BJ (cell line): ENCODE measurements around the gene DERA. TPM values are rescaled to one million over a fixed set of nuclear protein-coding genes. Genes with fewer than 3 reads are reported as not detected.
"Not testable (repeated sequence)": the region's sequence is repeated elsewhere in the genome, so short reads cannot be mapped to it uniquely, and the experiment has no call there.

Experiments
- CTCF ChIA-PET: fragments of 350-600 bp; formaldehyde crosslinking; extraction: SDS; loops from one replicate; lab custom pipeline; 2021; ENCODE audit warnings: antibody characterized with exemption, inconsistent platforms; lab: Yijun Ruan, JAX
- POLR2A ChIA-PET: fragments of 300-600 bp; sonication (Branson Sonifier 250); formaldehyde crosslinking; extraction: SDS; loops from one replicate; lab custom pipeline; 2021; ENCODE audit warnings: antibody characterized with exemption; lab: Charles Lee
- DNase-seq: peaks from one replicate; pipeline ENCODE4 v3.0.0-alpha.2; 2011; ENCODE audit warnings: low read depth
- H3K27me3 ChIP-seq: 2 replicates; pipeline ENCODE4 v1.6.0; 2011; ENCODE audit warnings: low read length; ENCODE audit not compliant: control insufficient read depth, insufficient read depth
- H3K36me3 ChIP-seq: 2 replicates; pipeline ENCODE4 v1.5.1; 2011; ENCODE audit warnings: low read length; ENCODE audit not compliant: control insufficient read depth, insufficient read depth
- H3K4me3 ChIP-seq: 2 replicates; pipeline ENCODE4 v1.5.1; 2011; ENCODE audit warnings: low read depth, mild to moderate bottlenecking, control low read depth, low read length
- CTCF ChIP-seq: IDR thresholded peaks from 2 replicates; pipeline ENCODE4 v1.5.1; 2011; ENCODE audit warnings: low read depth, mild to moderate bottlenecking, control low read depth, inconsistent platforms, low read length, moderate library complexity; ENCODE audit not compliant: insufficient read depth
- polyA plus RNA-seq: library from polyadenylated mRNA; depleted of rRNA; stranded (reverse); fragments of >200 nt; gene quantifications from 2 replicates; pipeline ENCODE4 v1.2.3, GENCODE V29; 2011

The DERA gene
- polyA plus RNA-seq, 1 experiment: 22.6 TPM

GRCh38 chr12:15868186-15868585 lies 42.9 kb upstream of the DERA start:
- Histone ChIP-seq H3K27me3 (no peaks in the 10 kb centered on the region), H3K36me3 (no peaks in the 10 kb centered on the region), H3K4me3 (no peak overlapping the region)
- ChIA-PET CTCF (no interaction called here), POLR2A (no interaction called here)
- no peak for TF ChIP-seq CTCF
- DNase-seq: no peak

DNA sequence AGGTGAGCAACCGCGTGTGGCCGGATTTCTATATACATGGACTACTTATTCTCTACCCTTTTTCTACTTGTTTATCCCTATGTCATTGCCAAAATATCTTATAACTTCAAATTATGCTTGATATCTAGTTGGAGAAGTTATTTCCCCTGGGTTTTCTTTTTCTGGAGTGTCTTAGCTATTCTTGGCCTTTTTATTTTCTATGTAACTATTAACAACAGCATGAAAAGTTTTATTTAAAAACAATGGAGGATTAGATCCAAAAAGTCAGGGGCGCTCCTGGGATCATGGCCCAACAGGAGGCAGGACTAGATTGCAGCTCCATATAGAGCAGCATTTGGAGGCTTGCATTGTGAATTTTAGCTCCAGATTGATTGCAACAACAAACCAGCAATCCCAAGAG lies 37.6 kb upstream of the DERA start:
- no peak overlapping the region for H3K4me3 ChIP-seq
- ChIA-PET CTCF (interaction anchor here (1.4 kb wide), 1 partner anchor 18 kb away, joined by 3 read pairs; no protein-coding TSS in a partner anchor), POLR2A (interaction anchor here (0.6 kb wide), 1 partner anchor 340 kb away, joined by 4 read pairs; no protein-coding TSS in a partner anchor)
- H3K36me3 ChIP-seq: no peaks in the 10 kb centered on the region
- H3K27me3 ChIP-seq: no peaks in the 10 kb centered on the region
- DNase-seq: no peak
- no peak for TF ChIP-seq CTCF

DNA sequence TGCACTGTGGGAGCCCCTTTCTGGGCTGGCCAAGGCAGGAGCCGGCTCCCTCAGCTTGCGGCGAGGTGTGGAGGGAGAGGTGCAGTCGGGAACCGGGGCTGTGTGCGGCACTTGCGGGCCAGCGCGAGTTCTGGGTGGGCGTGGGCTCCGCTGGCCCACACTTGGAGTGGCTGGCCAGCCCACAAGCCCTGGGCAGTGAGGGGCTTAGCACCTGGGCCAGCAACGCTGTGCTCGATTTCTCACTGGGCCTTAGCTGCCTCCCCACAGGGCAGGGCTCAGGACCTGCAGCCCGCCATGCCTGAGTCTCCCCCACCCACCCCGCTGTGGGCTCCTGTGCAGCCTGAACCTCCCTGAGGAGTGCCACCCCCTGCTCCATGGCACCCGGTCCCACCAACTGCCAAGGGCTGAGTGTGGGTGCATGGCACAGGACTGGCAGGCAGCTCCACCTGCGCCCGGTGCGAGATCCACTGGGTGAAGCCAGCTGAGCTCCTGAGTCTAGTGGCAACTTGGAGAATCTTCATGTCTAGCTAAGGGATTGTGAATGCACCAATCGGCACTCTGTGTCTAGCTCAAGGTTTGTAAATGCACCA lies 36.5 kb upstream of the DERA start:
- DNase-seq, H3K27me3 ChIP-seq, POLR2A ChIA-PET, H3K36me3 ChIP-seq, H3K4me3 ChIP-seq: not testable (repeated sequence)
- CTCF ChIA-PET: interaction anchor here (0.6 to 1.6 kb wide), 2 partner anchors 8 to 1174 kb away, joined by 3 to 4 read pairs; no protein-coding TSS in a partner anchor

DNA sequence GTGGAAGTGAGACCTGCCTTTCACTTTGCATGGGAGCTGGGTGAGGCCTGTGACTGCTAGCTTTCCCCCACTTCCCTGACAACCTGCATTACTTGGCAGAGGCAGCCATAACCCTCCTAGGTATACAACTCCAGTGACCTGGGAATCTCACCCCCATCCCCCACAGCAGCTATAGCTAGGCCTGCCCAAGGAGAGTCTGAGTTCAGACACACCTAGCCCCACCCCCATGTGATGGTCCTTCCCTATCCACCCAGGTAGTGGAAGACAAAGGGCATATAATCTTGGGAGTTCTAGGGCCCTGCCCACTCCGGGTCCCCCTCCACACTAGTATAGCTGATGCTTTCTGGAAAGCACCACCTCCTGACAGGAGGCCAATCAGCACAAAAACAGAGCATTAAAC lies 35.3 kb upstream of the DERA start:
- CTCF ChIA-PET: interaction anchor here (1.6 kb wide), 1 partner anchor 9 kb away, joined by 4 read pairs; no protein-coding TSS in a partner anchor
- Histone ChIP-seq H3K36me3 (no peaks in the 10 kb centered on the region), H3K27me3 (no peaks in the 10 kb centered on the region), H3K4me3 (no peak overlapping the region)
- POLR2A ChIA-PET: no interaction called here
- no peak for DNase-seq
- no peak for TF ChIP-seq CTCF

DNA sequence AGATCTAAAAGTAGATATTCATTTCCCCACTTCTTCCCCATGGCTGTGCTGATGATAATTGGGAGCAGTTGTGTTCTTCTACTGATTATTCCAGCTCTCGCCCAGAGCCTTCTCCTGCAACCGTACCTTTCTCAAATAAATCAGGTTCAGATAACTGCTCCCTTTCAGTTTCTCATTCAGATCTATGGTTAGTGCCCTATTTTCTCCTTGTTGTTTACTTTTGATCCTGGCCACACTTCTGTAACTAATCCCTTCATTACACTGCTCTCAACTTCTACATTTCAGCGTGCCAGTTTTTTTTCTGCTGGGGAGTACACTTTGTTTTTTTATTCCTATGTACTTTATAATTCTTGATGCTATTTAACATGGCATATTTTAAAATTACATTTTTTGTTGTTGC lies 31.7 kb upstream of the DERA start:
- Histone ChIP-seq H3K4me3 (no peak overlapping the region), H3K27me3 (no peaks in the 10 kb centered on the region), H3K36me3 (no peaks in the 10 kb centered on the region)
- CTCF ChIA-PET: no interaction called here
- POLR2A ChIA-PET: no interaction called here
- TF ChIP-seq CTCF: no peak
- DNase-seq: no peak

- Histone ChIP-seq H3K27me3 (no peaks in the 10 kb centered on the region), H3K4me3 (no peak overlapping the region), H3K36me3 (no peaks in the 10 kb centered on the region)
- POLR2A ChIA-PET: no interaction called here
- CTCF ChIA-PET: no interaction called here
- no peak for TF ChIP-seq CTCF
- DNase-seq: no peak
These were observed 30.4 kb upstream of the DERA start for GRCh38 chr12:15880721-15881120.
